K562 (cell line): ENCODE results near the gene ZSCAN25. TPM values are rescaled to one million over a fixed set of nuclear protein-coding genes. Genes with fewer than 3 reads are reported as not detected.

ENCODE experiments used
- ATF7 ChIP-seq: fragments of 450-650 bp; IDR thresholded peaks from 2 replicates; pipeline ENCODE4 v1.7.1; 2014; ENCODE audit warnings: mild to moderate bottlenecking, moderate library complexity
- CEBPB ChIP-seq: fragments of 450-650 bp; IDR thresholded peaks from 2 replicates; pipeline ENCODE4 v1.6.1; 2016; ENCODE audit warnings: missing genetic modification characterization, missing compliant biosample characterization
- JUNB ChIP-seq: fragments of 450-650 bp; formaldehyde crosslinking; conservative IDR thresholded peaks from 2 replicates; pipeline ENCODE4 v1.4.0; 2020; ENCODE audit warnings: mild to moderate bottlenecking
- MAFF ChIP-seq: IDR thresholded peaks from 2 replicates; pipeline ENCODE4 v1.6.1; 2012; ENCODE audit warnings: low read length, improper control_type of control experiment
- PHF21A ChIP-seq: fragments of 450-650 bp; IDR thresholded peaks from 2 replicates; pipeline ENCODE4 v1.6.1; 2017; ENCODE audit warnings: low read depth, borderline replicate concordance
- POLR3G ChIP-seq: IDR thresholded peaks from 2 replicates; pipeline ENCODE4 v1.6.1; 2011; ENCODE audit not compliant: insufficient read length, insufficient replicate concordance; ENCODE audit errors: extremely low read depth
- SRSF1 ChIP-seq: fragments of 200-400 bp; formaldehyde crosslinking; IDR thresholded peaks from 2 replicates; pipeline ENCODE4 v1.6.1; 2017; ENCODE audit warnings: mild to moderate bottlenecking, low read depth, low read length, moderate library complexity
- VEZF1 ChIP-seq: fragments of 200-800 bp; sonication (Bioruptor generic); IDR thresholded peaks from 2 replicates; pipeline ENCODE4 v1.6.1; 2017; ENCODE audit warnings: missing genetic modification characterization, missing compliant biosample characterization
- ZBTB9 ChIP-seq: fragments of 450-650 bp; formaldehyde crosslinking; IDR thresholded peaks from 2 replicates; pipeline ENCODE4 v1.4.0; 2020; ENCODE audit warnings: mild to moderate bottlenecking, moderate library complexity
- ZFX ChIP-seq: sonication (generic); formaldehyde crosslinking; IDR thresholded peaks from 2 replicates; pipeline ENCODE4 v1.8.0; 2022; ENCODE audit warnings: mild to moderate bottlenecking, missing genetic modification reagents, moderate library complexity
- ZNF780A ChIP-seq: fragments of 250-450 bp; sonication (Bioruptor Pico); IDR thresholded peaks from 2 replicates; pipeline ENCODE4 v1.5.0; 2021; ENCODE audit warnings: mild to moderate bottlenecking
- polyA plus RNA-seq, 8 experiments: library from polyadenylated mRNA; depleted of rRNA in 4 of 8; stranded (reverse) in 5 of 8; unstranded in 3 of 8; fragments of >200 nt; fragmentation: Nextera tagmentation in 2 of 8; fragmentation: Illumina TruSeq in 1 of 8; extraction: Ambion mirVana in 2 of 8; extraction: Trizol in 1 of 8; gene quantifications; 2 replicates each; pipeline versions ENCODE4 v1.2.1 to v1.2.3, GENCODE V29; 2011 to 2014; ENCODE audit warnings: inconsistent platforms in 1 of 8, missing spikeins in 1 of 8
- total RNA-seq, 7 experiments: library from RNA; depleted of rRNA in 6 of 7; stranded (reverse); fragments of >200 nt in 6 of 7; fragmentation: Illumina TruSeq in 2 of 7; extraction: Trizol in 2 of 7; gene quantifications; 2 replicates each; pipeline versions ENCODE4 v1.2.1 to v1.2.3, GENCODE V29; 2011 to 2021; ENCODE audit warnings: low replicate concordance in 1 of 7

Gene ZSCAN25
- total and polyA plus RNA-seq, 9 of the 15 experiments (the other 6 are each of a cell fraction or from before 2014, with no cell fraction given): 0.94 to 18.4 (median 12.8) TPM

- TF ChIP-seq PHF21A (no peak), SRSF1 (no peak), ZNF780A (CRISPR knock-in tag) (no peak), JUNB (CRISPR knock-in tag) (no peak), CEBPB (tag) (no peak), ZFX (no peak), VEZF1 (CRISPR knock-in tag) (no peak), ZBTB9 (CRISPR knock-in tag) (no peak), ATF7 (no peak), POLR3G (no peak), MAFF (peak; percentile 77)
These were observed 14.8 kb downstream of the ZSCAN25 start (continued) for GRCh38 chr7:99631295-99632109.
